Activated T-cell treated with anti-CD3 and anti-CD28 coated beads for 4 hours (primary cell): ENCODE data around the gene ILK.

Experiments
- DNase-seq: peaks from one replicate; pipeline ENCODE4 v3.0.0-alpha.2; 2020

ILK gene

GRCh38 chr11:6607190-6607795 lies 3.7 kb downstream of the ILK start:
- no peak for DNase-seq

- no peak for DNase-seq
Measured at GRCh38 chr11:6608011-6608410, 4.4 kb downstream of the ILK start.

DNA sequence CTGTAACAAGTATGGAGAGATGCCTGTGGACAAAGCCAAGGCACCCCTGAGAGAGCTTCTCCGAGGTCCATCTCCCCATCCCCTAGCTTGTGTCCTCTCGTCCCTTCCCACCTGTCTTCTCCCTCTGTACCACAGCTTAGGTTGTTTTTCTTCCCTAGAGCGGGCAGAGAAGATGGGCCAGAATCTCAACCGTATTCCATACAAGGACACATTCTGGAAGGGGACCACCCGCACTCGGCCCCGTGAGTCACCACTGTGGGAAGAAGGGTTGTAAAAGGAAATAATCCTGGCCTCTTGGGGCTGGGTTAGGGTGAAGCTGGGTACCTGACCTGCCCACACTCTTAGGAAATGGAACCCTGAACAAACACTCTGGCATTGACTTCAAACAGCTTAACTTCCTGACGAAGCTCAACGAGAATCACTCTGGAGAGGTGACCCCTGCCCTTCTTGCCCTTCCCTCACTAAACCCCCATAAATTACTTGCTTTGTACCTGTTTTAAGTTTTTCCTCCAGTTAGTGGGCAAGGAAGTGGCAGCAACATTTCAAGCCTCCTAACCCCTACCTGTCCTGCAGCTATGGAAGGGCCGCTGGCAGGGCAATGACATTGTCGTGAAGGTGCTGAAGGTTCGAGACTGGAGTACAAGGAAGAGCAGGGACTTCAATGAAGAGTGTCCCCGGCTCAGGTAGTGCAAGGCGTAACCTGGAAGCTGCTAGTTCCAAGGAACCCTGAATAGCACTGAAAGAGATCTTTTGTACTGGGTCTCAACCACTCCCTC lies 5.3 kb downstream of the ILK start:
- no peak for DNase-seq

- no peak for DNase-seq
Measured at GRCh38 chr11:6609502-6610015, 6.0 kb downstream of the ILK start.

GRCh38 chr11:6610591-6610990 lies 7.0 kb downstream of the ILK start:
- no peak for DNase-seq

DNA sequence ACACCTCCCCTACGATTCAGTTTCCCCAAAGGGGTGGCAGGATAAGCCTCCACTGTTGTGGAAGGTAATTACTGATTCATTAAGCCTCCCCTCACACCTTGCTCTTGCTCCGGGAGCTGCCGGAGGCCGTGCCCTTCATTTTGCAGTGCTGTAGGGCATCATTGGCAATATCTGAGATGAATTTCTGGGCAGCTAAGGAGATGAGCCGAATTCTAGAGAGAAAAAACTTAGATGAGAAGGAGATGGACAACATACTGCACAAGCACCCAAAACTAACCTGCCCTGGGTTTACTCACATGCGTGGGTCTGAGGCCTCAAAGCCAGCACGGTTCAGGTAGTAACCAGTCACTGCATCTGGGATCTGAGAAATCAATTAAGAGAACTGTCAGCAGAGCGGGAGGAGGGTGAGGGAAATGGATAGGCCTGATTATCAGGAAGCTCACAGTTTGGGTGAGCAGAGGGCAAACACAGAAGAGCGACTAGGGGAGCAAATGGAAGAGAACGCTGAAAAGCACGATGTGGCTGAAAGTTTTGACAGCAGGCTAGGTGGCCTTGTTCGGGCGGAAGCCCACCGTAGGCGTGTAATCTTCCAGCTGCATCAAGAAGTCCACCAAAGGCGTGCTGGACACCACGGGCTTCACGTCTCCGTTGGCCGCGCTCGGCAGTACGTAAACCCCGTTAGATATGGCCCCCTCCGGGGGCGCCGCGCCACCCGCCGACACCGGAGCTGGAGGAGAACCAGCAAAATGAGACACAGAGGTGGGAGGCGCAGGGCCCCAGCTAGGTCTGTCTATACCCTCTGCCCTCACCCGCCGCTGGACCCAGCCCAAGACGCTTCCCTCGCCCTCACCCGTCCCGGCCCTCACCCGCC lies 7.8 kb downstream of the ILK start:
- DNase-seq: no peak

- no peak for DNase-seq
Measured at GRCh38 chr11:6611963-6612212, 8.3 kb downstream of the ILK start.

DNA sequence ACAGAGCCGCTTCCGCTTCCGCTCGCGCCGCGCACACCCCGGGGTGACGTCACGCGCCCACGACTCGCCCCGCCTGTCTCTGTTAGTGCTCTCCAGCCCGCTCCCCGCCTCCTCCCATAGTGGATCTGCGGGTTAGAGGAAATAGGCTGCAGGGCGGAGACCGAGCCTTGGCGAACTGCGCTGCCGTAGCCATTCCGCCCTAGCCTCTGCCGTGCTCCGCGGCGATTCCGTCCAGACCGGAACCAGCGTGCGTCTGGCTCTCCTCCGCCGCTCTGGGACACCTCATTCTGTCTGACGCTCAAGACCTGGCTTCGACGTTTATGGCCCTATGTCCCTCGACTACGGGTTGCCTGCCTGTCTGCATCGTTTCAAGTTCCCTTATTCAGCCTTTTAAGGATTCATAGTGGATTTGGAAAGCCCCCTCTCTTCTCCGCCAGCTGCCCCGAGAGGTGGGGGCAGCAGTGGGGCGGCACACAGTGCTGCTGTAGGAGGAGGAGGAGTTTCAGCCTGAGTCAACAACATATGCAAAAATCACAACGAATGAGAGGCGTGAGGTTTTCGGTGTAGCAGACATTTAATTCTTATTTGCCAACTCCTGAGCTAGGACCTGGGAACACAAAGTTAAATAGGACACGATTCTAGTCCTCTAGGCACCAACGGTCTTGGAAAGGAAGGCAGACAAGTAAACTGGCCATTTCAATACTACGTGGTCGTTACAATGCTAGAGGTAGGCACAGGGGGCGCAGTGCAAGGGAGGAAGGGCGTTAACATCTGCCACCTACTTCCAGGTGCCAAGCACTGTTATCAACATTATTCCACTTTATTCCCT lies 8.9 kb downstream of the ILK start, which contains the start of gene TAF10:
TSS of gene TAF10 (minus strand) at position 4 of the 829 bp plus-strand sequence. CDS start 27 bp downstream, outside the sequence.
- peak; percentile 93 for DNase-seq

DNA sequence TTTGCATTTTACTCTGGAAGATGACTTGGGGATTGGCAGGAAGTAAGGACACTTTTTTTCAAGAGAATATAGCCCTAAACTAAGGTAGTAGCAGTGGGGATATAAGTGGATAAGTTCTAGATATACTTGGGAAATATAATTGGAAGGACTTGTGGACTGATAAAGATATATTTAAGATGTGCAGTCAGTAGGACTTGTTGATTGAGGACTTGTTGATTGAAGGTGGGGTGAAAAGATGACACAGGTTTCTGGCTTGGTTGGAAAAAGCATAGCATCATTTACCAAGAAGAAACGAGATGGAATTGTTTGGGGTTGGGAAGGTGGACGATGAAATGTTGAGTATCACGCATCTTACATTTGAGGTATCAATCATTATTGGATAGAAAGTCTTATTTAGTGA lies 9.9 kb downstream of the ILK start:
- no peak for DNase-seq

DNA sequence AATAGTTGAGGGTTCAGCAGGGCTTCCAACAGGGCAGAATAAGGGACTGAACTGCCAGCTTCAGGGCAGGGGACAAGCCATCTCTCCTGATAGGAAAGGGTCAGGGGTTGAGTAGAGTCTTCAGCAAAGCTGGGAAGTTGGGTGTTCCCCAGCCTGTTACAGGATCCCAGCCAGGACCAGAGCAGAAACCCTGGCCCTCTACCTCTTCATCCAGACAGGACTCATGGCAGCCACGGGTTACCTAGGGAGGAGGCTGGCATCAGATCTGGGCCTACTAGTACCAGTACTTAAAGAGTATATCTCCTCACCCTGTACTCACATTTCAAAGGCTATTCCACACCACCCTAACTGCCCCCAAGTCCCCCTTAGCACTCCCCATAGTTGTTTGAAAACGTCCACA lies 10.9 kb downstream of the ILK start:
- DNase-seq: no peak

DNA sequence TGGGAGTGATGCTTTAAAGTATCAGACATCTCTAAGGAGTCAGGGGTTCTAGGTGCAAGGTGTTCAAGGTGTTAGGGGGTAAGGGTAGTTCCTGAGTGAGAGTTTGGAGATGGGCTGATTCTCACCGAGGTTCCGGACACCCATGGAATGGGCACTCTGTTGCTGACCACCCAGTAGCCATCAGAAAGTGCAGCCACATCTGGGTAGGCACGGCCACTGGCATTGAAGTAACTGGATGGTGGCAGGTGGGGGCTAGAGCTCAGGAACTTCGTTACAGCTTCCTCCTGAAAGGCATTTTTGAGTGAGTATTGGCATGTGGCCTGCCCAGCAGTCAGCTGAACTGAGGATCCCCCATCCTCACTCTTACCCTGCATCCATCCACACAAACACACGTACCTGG lies 11.5 kb downstream of the ILK start:
- no peak for DNase-seq

GRCh38 chr11:6615882-6616585 lies 12.5 kb downstream of the ILK start:
- DNase-seq: no peak

- no peak for DNase-seq
Measured at GRCh38 chr11:6616596-6617250, 13.1 kb downstream of the ILK start.

- no peak for DNase-seq
Measured at GRCh38 chr11:6617315-6617781, 13.8 kb downstream of the ILK start.

DNA sequence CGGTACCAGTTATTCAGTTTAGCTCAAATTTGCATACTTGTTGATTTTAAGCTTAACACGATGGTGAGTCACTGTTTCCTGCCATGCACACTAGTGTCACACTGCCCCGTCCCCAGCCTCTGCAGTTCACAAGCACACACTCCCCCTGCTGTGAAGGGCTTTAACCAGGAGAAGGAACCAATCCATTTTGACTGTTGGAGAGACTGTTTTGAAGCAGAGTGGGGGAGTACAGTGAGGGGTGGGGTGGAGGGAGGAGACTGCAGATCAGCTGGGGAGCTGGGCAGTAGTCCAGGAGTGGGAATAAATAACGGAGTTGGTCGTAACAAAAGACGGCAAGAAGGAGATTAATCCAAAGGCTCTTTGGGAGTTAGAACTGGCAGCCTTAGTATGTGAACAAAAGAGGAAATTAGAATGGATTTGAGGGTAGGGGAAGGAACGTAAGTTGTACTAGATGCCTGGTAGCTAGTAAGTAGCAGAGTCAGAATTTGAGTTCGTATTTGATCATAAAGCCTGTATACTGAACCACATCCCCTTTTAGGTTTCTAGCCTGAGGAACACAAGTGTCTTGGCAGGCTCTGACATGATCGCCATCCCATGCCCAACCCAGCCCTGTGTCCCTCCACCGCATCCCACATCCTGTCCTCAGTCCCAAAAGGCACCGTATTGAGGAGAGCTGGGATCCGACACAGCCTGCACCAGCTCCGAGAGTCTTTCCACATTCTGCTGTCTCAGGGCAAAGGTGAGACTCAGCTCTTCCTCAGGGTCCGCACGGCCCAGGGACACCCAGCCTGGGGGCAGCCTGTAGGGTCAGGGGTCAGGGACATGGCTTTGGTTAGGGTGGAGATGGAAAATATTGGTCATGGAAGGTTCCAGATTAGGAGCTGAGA lies 14.8 kb downstream of the ILK start:
- DNase-seq: peak; percentile 58

- peak; percentile 89 for DNase-seq
Measured at GRCh38 chr11:6619004-6619745, 15.6 kb downstream of the ILK start, which contains the start of gene TPP1. TSS of gene TPP1 (minus strand) at chr11:6619422. CDS start at chr11:6619400, 22 bp downstream.

GRCh38 chr11:6620636-6621035 lies 17.1 kb downstream of the ILK start:
- no peak for DNase-seq

DNA sequence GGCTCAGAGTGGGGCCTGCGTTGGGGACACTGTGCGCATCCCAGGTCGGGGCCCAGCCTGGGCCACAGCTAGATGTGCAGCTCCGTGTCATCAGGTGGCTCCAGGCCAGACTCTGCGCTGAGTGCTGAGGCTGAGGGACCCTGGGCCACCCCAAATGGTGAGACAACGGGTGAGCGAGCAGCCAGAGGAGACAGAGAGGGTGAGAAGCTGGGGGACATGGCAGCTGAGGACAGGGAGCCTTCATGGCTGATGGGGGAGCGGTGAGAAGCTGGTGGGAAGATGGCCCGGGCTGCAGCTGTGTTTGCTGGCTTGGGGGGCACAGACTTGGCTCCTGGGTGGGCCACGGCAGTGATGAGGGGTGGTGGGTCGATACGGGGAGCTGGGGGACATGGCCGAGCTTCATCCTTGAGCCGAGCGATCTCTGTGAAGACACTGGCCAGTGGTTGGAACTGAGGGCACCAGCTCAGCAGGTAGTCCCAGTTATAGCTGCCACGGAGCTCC lies 18.2 kb downstream of the ILK start:
- DNase-seq: no peak
